Nucleus accumbens (tissue), 56 donors: Measurements from ENCODE around the gene SLC35A3.
"Not testable (repeated sequence)": the region's sequence is repeated elsewhere in the genome, so short reads cannot be mapped to it uniquely, and the experiment has no call there.

Experiments
- DNase-seq, 56 donors: peaks; one replicate each; lab custom pipeline; 2025; lab: John Stamatoyannopoulos, UW

Gene SLC35A3

GRCh38 chr1:99969729-99970621, at the start of gene SLC35A3:
TSS of gene SLC35A3 (plus strand) at chr1:99969996. CDS start at chr1:99993555, 23,559 bp downstream.
- peak in 55 of 56 donors; percentile 4 to 86 (median 66) for DNase-seq

GRCh38 chr1:99934801-99935200, 35.0 kb upstream of the SLC35A3 start:
- no peak for DNase-seq

GRCh38 chr1:99935534-99935933, 34.3 kb upstream of the SLC35A3 start:
- no peak for DNase-seq

- DNase-seq = no peak
Observed at GRCh38 chr1:99936071-99936470, 33.7 kb upstream of the SLC35A3 start.

GRCh38 chr1:99942723-99943122, 27.1 kb upstream of the SLC35A3 start:
- DNase-seq = no peak

GRCh38 chr1:99943223-99943794, 26.5 kb upstream of the SLC35A3 start:
- no peak for DNase-seq

GRCh38 chr1:99944192-99944591, 25.6 kb upstream of the SLC35A3 start:
- no peak for DNase-seq

- DNase-seq = no peak
Observed at GRCh38 chr1:99945174-99945573, 24.6 kb upstream of the SLC35A3 start.

GRCh38 chr1:99950486-99950885, 19.3 kb upstream of the SLC35A3 start:
- DNase-seq = no peak

- DNase-seq = no peak
Observed at GRCh38 chr1:99952522-99952921, 17.3 kb upstream of the SLC35A3 start.

- DNase-seq = no peak
Observed at GRCh38 chr1:99955375-99955774, 14.4 kb upstream of the SLC35A3 start.

- no peak for DNase-seq
Observed at GRCh38 chr1:99956755-99957154, 13.0 kb upstream of the SLC35A3 start.

GRCh38 chr1:99957818-99958217, 12.0 kb upstream of the SLC35A3 start:
- DNase-seq = no peak

- not testable (repeated sequence) for DNase-seq
Observed at GRCh38 chr1:99959189-99959705, 10.5 kb upstream of the SLC35A3 start.

GRCh38 chr1:99960260-99960659, 9.5 kb upstream of the SLC35A3 start:
- DNase-seq = not testable (repeated sequence)

GRCh38 chr1:99963041-99963795, 6.6 kb upstream of the SLC35A3 start:
- DNase-seq = no peak

- DNase-seq = no peak
Observed at GRCh38 chr1:99964806-99965205, 5.0 kb upstream of the SLC35A3 start.

GRCh38 chr1:99965646-99966375, 4.0 kb upstream of the SLC35A3 start:
- DNase-seq = no peak

GRCh38 chr1:99968214-99968613, 1.6 kb upstream of the SLC35A3 start:
- DNase-seq = no peak

GRCh38 chr1:99969260-99969728, 502 bp upstream of the SLC35A3 start:
- peak in 3 of 56 donors; percentile 29 to 64 (median 30) for DNase-seq
